HG03280 (cell line): ENCODE measurements around the gene STRAP.
"Not testable (repeated sequence)": the region's sequence is repeated elsewhere in the genome, so short reads cannot be mapped to it uniquely, and the experiment has no call there.

Experiments used
- ATAC-seq: cut with Tn5 transposase; IDR thresholded peaks from one replicate; pipeline ENCODE4 v1.9.1; 2021; ENCODE audit warnings: mild to moderate bottlenecking, moderate library complexity; ENCODE audit not compliant: unreplicated experiment

Gene STRAP

GRCh38 chr12:15919418-15919817 lies 37.2 kb downstream of the STRAP start:
- ATAC-seq, result no peak

- no peak for ATAC-seq
These were observed 42.8 kb downstream of the STRAP start for GRCh38 chr12:15924956-15925355.

GRCh38 chr12:15928346-15928745 lies 46.2 kb downstream of the STRAP start:
- ATAC-seq, result no peak

GRCh38 chr12:15928870-15929571 lies 46.8 kb downstream of the STRAP start:
- no peak for ATAC-seq

- no peak for ATAC-seq
These were observed 49.4 kb downstream of the STRAP start for GRCh38 chr12:15931590-15932053.

- no peak for ATAC-seq
These were observed 50.1 kb downstream of the STRAP start for GRCh38 chr12:15932327-15932726.

GRCh38 chr12:15932971-15933370 lies 50.8 kb downstream of the STRAP start:
- ATAC-seq, result no peak

GRCh38 chr12:15933751-15934150 lies 51.6 kb downstream of the STRAP start:
- no peak for ATAC-seq

GRCh38 chr12:15936751-15937150 lies 54.6 kb downstream of the STRAP start:
- no peak for ATAC-seq

GRCh38 chr12:15937902-15938301 lies 55.7 kb downstream of the STRAP start:
- no peak for ATAC-seq

GRCh38 chr12:15939111-15939510 lies 56.9 kb downstream of the STRAP start:
- ATAC-seq, result no peak

GRCh38 chr12:15942475-15942874 lies 60.3 kb downstream of the STRAP start:
- ATAC-seq, result no peak

GRCh38 chr12:15943519-15943918 lies 61.3 kb downstream of the STRAP start:
- ATAC-seq, result not testable (repeated sequence)

GRCh38 chr12:15948461-15948860 lies 66.3 kb downstream of the STRAP start:
- ATAC-seq, result not testable (repeated sequence)
